Natural killer cell (primary cell): Measurements from ENCODE around the gene KRTAP5-2. TPM values are rescaled to one million over a fixed set of nuclear protein-coding genes. Genes with fewer than 3 reads are reported as not detected.

Source experiments
- ATAC-seq, 3 donors: fragments of 150-1000 bp in 2 of 3; fragments of 200-7000 bp in 1 of 3; cut with Tn5 transposase; 1 replicate in 1 of 3; 2 replicates in 2 of 3; pipeline ENCODE4 v1.10.0; 2021; ENCODE audit warnings: mild to moderate bottlenecking in 2 of 3, moderate library complexity in 2 of 3
- DNase-seq, 2 donors: peaks; one replicate each; pipeline versions ENCODE4 v3.0.0 to v3.0.0-alpha.2; 2013 to 2021; ENCODE audit warnings: mixed read lengths in 1 of 2
- H3K27ac ChIP-seq: one replicate; pipeline ENCODE4 v1.5.1; 2013; ENCODE audit warnings: mild to moderate bottlenecking, low read length
- H3K27me3 ChIP-seq: one replicate; pipeline ENCODE4 v1.6.1; 2013; ENCODE audit warnings: low read length; ENCODE audit not compliant: control insufficient read depth, insufficient read depth
- H3K36me3 ChIP-seq: one replicate; pipeline ENCODE4 v1.6.1; 2013; ENCODE audit warnings: low read length; ENCODE audit not compliant: control insufficient read depth, insufficient read depth
- H3K4me1 ChIP-seq: one replicate; pipeline ENCODE4 v1.6.1; 2013; ENCODE audit warnings: low read length; ENCODE audit not compliant: control insufficient read depth, insufficient read depth
- H3K4me3 ChIP-seq: one replicate; pipeline ENCODE4 v1.5.1; 2013; ENCODE audit warnings: low read length
- H3K9me3 ChIP-seq: one replicate; pipeline ENCODE4 v1.6.1; 2013; ENCODE audit warnings: low read length; ENCODE audit not compliant: control insufficient read depth, insufficient read depth
- H3K27ac Mint-ChIP-seq, 2 donors: one replicate each; pipeline ENCODE4 v1.8.0; 2022; ENCODE audit warnings: mild to moderate bottlenecking in 2 of 2, mixed read lengths in 2 of 2, moderate library complexity in 1 of 2
- H3K27me3 Mint-ChIP-seq, 2 donors: one replicate each; pipeline ENCODE4 v1.8.0; 2022; ENCODE audit warnings: low read depth in 2 of 2, mixed read lengths in 2 of 2
- H3K36me3 Mint-ChIP-seq: one replicate; pipeline ENCODE4 v1.8.0; 2022; ENCODE audit warnings: mixed read lengths
- H3K4me1 Mint-ChIP-seq, 2 donors: one replicate each; pipeline ENCODE4 v1.8.0; 2022; ENCODE audit warnings: mixed read lengths in 2 of 2
- H3K4me3 Mint-ChIP-seq: one replicate; pipeline ENCODE4 v1.8.0; 2022; ENCODE audit warnings: mild to moderate bottlenecking, moderate library complexity, mixed read lengths
- H3K9me3 Mint-ChIP-seq, 2 donors: one replicate each; pipeline ENCODE4 v1.8.0; 2022; ENCODE audit warnings: mixed read lengths in 2 of 2
- CTCF ChIP-seq: fragments of 200-600 bp; IDR thresholded peaks from one replicate; pipeline ENCODE4 v1.8.0; 2022; ENCODE audit warnings: antibody characterized with exemption
- WGBS: methylation state at CpG from one replicate; pipeline ENCODE4 v1.1.7; 2013; ENCODE audit warnings: missing lambda C conversion rate; ENCODE audit not compliant: insufficient coverage; 5-methylcytosine and 5-hydroxymethylcytosine counted together
- intact Hi-C: fragments of 100-400 bp; cut with micrococcal nuclease; formaldehyde crosslinking; loops from one replicate; pipeline ENCODE4 v1.14.2; 2022
- total RNA-seq, 4 donors: library from RNA; stranded (reverse); fragments of 120-200 nt in 1 of 4; gene quantifications; one replicate each; pipeline versions ENCODE4 v1.2.3 to v1.2.4, GENCODE V29; 2013 to 2022

The KRTAP5-2 gene
- total RNA-seq, 3 donors from 2014 or later (not counting 1 experiment from before 2014, with no cell fraction given): not detected

GRCh38 chr11:1554981-1555712 lies 42.9 kb downstream of the KRTAP5-2 start:
- peaks cover 3 to 22% of the 10 kb centered on the region in 2 donors for H3K27me3 Mint-ChIP-seq
- no peak overlapping the region for H3K27ac Mint-ChIP-seq
- H3K9me3 Mint-ChIP-seq: no peaks in the 10 kb centered on the region
- H3K36me3 Mint-ChIP-seq: no peaks in the 10 kb centered on the region
- H3K4me3 ChIP-seq: no peak overlapping the region
- 78% methylated on average over 13 of the region's 13 CpGs for WGBS
- H3K27ac ChIP-seq: no peak overlapping the region
- peak in 1 of 2 donors; percentile 23 for DNase-seq
- intact Hi-C loops: loop anchor here (2.0 kb wide), 1 partner anchor 16 kb away; no protein-coding TSS in a partner anchor
- H3K4me1 Mint-ChIP-seq: no peaks in the 10 kb centered on the region
- H3K4me1 ChIP-seq: no peaks in the 10 kb centered on the region
- no peak for TF ChIP-seq CTCF
- H3K36me3 ChIP-seq: no peaks in the 10 kb centered on the region
- H3K4me3 Mint-ChIP-seq: no peak overlapping the region
- peak in 2 of 3 donors; percentile 4 to 10 for ATAC-seq
- no peaks in the 10 kb centered on the region for H3K9me3 ChIP-seq
- H3K27me3 ChIP-seq: peaks cover 5% of the 10 kb centered on the region

- Mint-ChIP-seq H3K27ac (no peak overlapping the region), H3K27me3 (peaks cover 11 to 28% of the 10 kb centered on the region in 2 donors), H3K4me3 (peak overlapping the region; percentile 4), H3K4me1 (no peaks in the 10 kb centered on the region), H3K36me3 (no peaks in the 10 kb centered on the region), H3K9me3 (no peaks in the 10 kb centered on the region)
- TF ChIP-seq CTCF: no peak
- peaks cover 5% of the 10 kb centered on the region for H3K27me3 ChIP-seq
- H3K27ac ChIP-seq: no peak overlapping the region
- no peaks in the 10 kb centered on the region for H3K36me3 ChIP-seq
- ATAC-seq: peak in 1 of 3 donors; percentile 5
- no peaks in the 10 kb centered on the region for H3K9me3 ChIP-seq
- no peak overlapping the region for H3K4me3 ChIP-seq
- H3K4me1 ChIP-seq: no peaks in the 10 kb centered on the region
- 58% methylated on average over 20 of the region's 20 CpGs for WGBS
- intact Hi-C loops: loop anchor here (2.0 kb wide), 1 partner anchor 17 kb away; no protein-coding TSS in a partner anchor
- DNase-seq: peak in 1 of 2 donors; percentile 17
These were observed 44.1 kb downstream of the KRTAP5-2 start for GRCh38 chr11:1553808-1554594.

- peak in 1 of 3 donors; percentile 18 for ATAC-seq
- H3K4me1 Mint-ChIP-seq: no peaks in the 10 kb centered on the region
- Histone ChIP-seq H3K4me3 (no peak overlapping the region), H3K36me3 (no peaks in the 10 kb centered on the region), H3K9me3 (no peaks in the 10 kb centered on the region), H3K27me3 (peaks cover 21% of the 10 kb centered on the region), H3K4me1 (peaks cover 17% of the 10 kb centered on the region), H3K27ac (no peak overlapping the region)
- WGBS: 80% methylated on average over 13 of the region's 13 CpGs
- no peaks in the 10 kb centered on the region for H3K9me3 Mint-ChIP-seq
- intact Hi-C loops: loop anchor here (5.0 kb wide), 1 partner anchor 78 kb away; the partner anchor contains the start of gene KRTAP5-5
- no peaks in the 10 kb centered on the region for H3K36me3 Mint-ChIP-seq
- no peak overlapping the region for H3K27ac Mint-ChIP-seq
- H3K27me3 Mint-ChIP-seq: peaks cover 18 to 36% of the 10 kb centered on the region in 2 donors
- H3K4me3 Mint-ChIP-seq: no peak overlapping the region
- DNase-seq: no peak
- no peak for TF ChIP-seq CTCF
These were observed 48.5 kb downstream of the KRTAP5-2 start for GRCh38 chr11:1549338-1550330.
